Stimulated activated effector memory CD8-positive, alpha-beta T cell treated with anti-CD3 and anti-CD28 coated beads, Interleukin-12 subunit alpha, Interleukin-12 subunit beta, amount 100 ng/mL, for 72 hours (primary cell): ENCODE results near the gene MCAM.
A peak's percentile ranks its signal among the peaks of the same experiment; 100 is the strongest.

Experiments used
- ATAC-seq: fragments of 150-1000 bp; cut with Tn5 transposase; 2 replicates; pipeline ENCODE4 v1.10.0; 2021
- DNase-seq, 2 donors: peaks; one replicate each; pipeline ENCODE4 v3.0.0; 2021 to 2022; ENCODE audit warnings: low spot score in 2 of 2
- H3K27ac Mint-ChIP-seq: one replicate; pipeline ENCODE4 v1.8.0; 2022; ENCODE audit warnings: mild to moderate bottlenecking, mixed read lengths
- H3K36me3 Mint-ChIP-seq: one replicate; pipeline ENCODE4 v1.8.0; 2022; ENCODE audit warnings: mild to moderate bottlenecking, mixed read lengths
- H3K4me1 Mint-ChIP-seq: one replicate; pipeline ENCODE4 v1.8.0; 2022; ENCODE audit warnings: mixed read lengths
- H3K4me3 Mint-ChIP-seq: one replicate; pipeline ENCODE4 v1.8.0; 2022; ENCODE audit warnings: mild to moderate bottlenecking, mixed read lengths
- H3K9me3 Mint-ChIP-seq: one replicate; pipeline ENCODE4 v1.8.0; 2022; ENCODE audit warnings: mixed read lengths

The MCAM gene

GRCh38 chr11:119284344-119285157 is 32.4 kb downstream of the MCAM start:
- Mint-ChIP-seq H3K4me3 (no peak overlapping the region), H3K27ac (peak overlapping the region; percentile 72), H3K9me3 (no peaks in the 10 kb centered on the region), H3K36me3 (peaks cover 68% of the 10 kb centered on the region), H3K4me1 (peaks cover 18% of the 10 kb centered on the region)
- DNase-seq (no peak), ATAC-seq (peak; percentile 78)

- Mint-ChIP-seq H3K9me3 (no peaks in the 10 kb centered on the region), H3K36me3 (peaks cover 69% of the 10 kb centered on the region), H3K4me3 (no peak overlapping the region), H3K27ac (peak overlapping the region; percentile 45), H3K4me1 (peaks cover 18% of the 10 kb centered on the region)
- no peak for DNase-seq
- ATAC-seq: no peak
These were observed 34.4 kb downstream of the MCAM start for GRCh38 chr11:119282495-119282894.

GRCh38 chr11:119277660-119278059 is 39.3 kb downstream of the MCAM start:
- Mint-ChIP-seq H3K27ac (no peak overlapping the region), H3K4me1 (peaks cover 8% of the 10 kb centered on the region), H3K36me3 (peaks cover 91% of the 10 kb centered on the region), H3K9me3 (no peaks in the 10 kb centered on the region), H3K4me3 (no peak overlapping the region)
- ATAC-seq (no peak), DNase-seq (no peak)

GRCh38 chr11:119273721-119274120 is 43.2 kb downstream of the MCAM start:
- Mint-ChIP-seq H3K27ac (no peak overlapping the region), H3K4me3 (no peak overlapping the region)

GRCh38 chr11:119267645-119268044 is 49.3 kb downstream of the MCAM start:
- H3K36me3 Mint-ChIP-seq: peaks cover 22% of the 10 kb centered on the region
- ATAC-seq (no peak), DNase-seq (no peak)
- H3K9me3 Mint-ChIP-seq: no peaks in the 10 kb centered on the region
- H3K27ac Mint-ChIP-seq: peak overlapping the region; percentile 33
- no peak overlapping the region for H3K4me3 Mint-ChIP-seq
- peaks cover 24% of the 10 kb centered on the region for H3K4me1 Mint-ChIP-seq

More at GRCh38 chr11:119273721-119274120, 43.2 kb downstream of the MCAM start:
- peaks cover 77% of the 10 kb centered on the region for H3K36me3 Mint-ChIP-seq
- DNase-seq (no peak), ATAC-seq (no peak)
- no peaks in the 10 kb centered on the region for H3K9me3 Mint-ChIP-seq
- no peaks in the 10 kb centered on the region for H3K4me1 Mint-ChIP-seq

- Mint-ChIP-seq H3K27ac (peak overlapping the region; percentile 33), H3K36me3 (peaks cover 12% of the 10 kb centered on the region), H3K4me3 (peak overlapping the region; percentile 3), H3K9me3 (no peaks in the 10 kb centered on the region), H3K4me1 (peaks cover 24% of the 10 kb centered on the region)
- ATAC-seq: no peak
- DNase-seq: no peak
These were observed 50.2 kb downstream of the MCAM start for GRCh38 chr11:119266517-119267255.

- H3K4me3 Mint-ChIP-seq: peak overlapping the region; percentile 3
- H3K9me3 Mint-ChIP-seq: no peaks in the 10 kb centered on the region
- peaks cover 24% of the 10 kb centered on the region for H3K4me1 Mint-ChIP-seq
- DNase-seq: no peak
- peak; percentile 49 for ATAC-seq
- peak overlapping the region; percentile 33 for H3K27ac Mint-ChIP-seq
- peaks cover 6% of the 10 kb centered on the region for H3K36me3 Mint-ChIP-seq
These were observed 50.9 kb downstream of the MCAM start for GRCh38 chr11:119266063-119266462.

- no peak overlapping the region for H3K27ac Mint-ChIP-seq
- H3K4me1 Mint-ChIP-seq: peaks cover 30% of the 10 kb centered on the region
- no peak for DNase-seq
- peaks cover 5% of the 10 kb centered on the region for H3K36me3 Mint-ChIP-seq
- no peak overlapping the region for H3K4me3 Mint-ChIP-seq
- no peaks in the 10 kb centered on the region for H3K9me3 Mint-ChIP-seq
- peak; percentile 29 for ATAC-seq
These were observed 53.5 kb downstream of the MCAM start for GRCh38 chr11:119263352-119263940.

- DNase-seq (no peak), ATAC-seq (peak; percentile 91)
- Mint-ChIP-seq H3K4me3 (no peak overlapping the region), H3K4me1 (peaks cover 31% of the 10 kb centered on the region), H3K36me3 (peaks cover 5% of the 10 kb centered on the region), H3K9me3 (no peaks in the 10 kb centered on the region), H3K27ac (no peak overlapping the region)
These were observed 54.1 kb downstream of the MCAM start for GRCh38 chr11:119262668-119263351.

GRCh38 chr11:119258983-119259382 is 57.9 kb downstream of the MCAM start:
- Mint-ChIP-seq H3K27ac (no peak overlapping the region), H3K36me3 (peaks cover 4% of the 10 kb centered on the region), H3K9me3 (no peaks in the 10 kb centered on the region), H3K4me1 (peaks cover 34% of the 10 kb centered on the region), H3K4me3 (no peak overlapping the region)
- no peak for DNase-seq
- ATAC-seq: no peak
